A549 treated with ZK216348 at 1 μM for 4 hours (cell line): ENCODE measurements around the gene DACT3. TPM values are rescaled to one million over a fixed set of nuclear protein-coding genes. Genes with fewer than 3 reads are reported as not detected.

Experiments used
- total RNA-seq: library from RNA; stranded (reverse); fragments of 200-300 nt; extraction: Qiagen RNA extraction; gene quantifications from 5 replicates; pipeline ENCODE4 v1.2.3, GENCODE V29; 2022; ENCODE audit warnings: low read depth

The DACT3 gene, protein sequence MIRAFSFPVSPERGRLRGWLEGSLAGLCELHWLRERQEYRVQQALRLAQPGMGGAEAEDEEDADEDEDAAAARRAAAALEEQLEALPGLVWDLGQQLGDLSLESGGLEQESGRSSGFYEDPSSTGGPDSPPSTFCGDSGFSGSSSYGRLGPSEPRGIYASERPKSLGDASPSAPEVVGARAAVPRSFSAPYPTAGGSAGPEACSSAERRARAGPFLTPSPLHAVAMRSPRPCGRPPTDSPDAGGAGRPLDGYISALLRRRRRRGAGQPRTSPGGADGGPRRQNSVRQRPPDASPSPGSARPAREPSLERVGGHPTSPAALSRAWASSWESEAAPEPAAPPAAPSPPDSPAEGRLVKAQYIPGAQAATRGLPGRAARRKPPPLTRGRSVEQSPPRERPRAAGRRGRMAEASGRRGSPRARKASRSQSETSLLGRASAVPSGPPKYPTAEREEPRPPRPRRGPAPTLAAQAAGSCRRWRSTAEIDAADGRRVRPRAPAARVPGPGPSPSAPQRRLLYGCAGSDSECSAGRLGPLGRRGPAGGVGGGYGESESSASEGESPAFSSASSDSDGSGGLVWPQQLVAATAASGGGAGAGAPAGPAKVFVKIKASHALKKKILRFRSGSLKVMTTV
- 0.14 to 0.74 TPM (median 0.38 TPM) in 5 replicates for total RNA-seq

DNA sequence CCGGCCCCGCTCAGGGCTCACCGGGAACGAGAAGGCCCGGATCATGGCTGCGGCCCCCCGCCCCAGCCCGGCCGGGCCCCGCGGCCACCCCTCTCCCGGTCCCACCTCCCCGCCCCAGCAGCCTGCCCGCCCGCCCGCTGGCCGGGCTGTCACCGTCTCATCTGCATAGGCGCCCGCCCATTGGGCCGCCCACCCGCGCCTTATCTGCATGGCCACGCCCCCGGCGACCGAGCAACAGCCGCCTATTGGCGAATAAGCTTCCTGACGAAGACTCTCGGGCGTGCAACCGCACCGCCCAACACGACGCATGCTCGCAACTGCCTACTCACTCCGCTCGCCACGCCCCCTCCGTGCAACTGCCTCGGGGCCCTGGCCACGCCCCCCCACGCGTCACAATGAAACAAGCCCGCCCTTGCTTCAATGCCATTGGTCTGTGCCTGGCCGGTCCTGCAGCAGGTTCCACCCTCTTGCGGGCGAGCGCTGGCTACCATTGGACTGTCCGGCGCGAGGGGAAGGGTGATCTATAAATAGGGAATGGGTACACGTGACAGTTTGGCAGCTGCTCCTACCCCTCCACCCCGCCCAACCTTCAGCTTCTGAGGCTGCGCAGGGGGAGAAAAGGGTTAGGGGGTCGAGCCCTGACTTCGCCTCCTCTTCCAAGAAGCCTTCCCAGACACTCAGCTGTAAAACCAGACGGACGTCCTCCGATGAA lies at the start of gene DACT3:
TSS of gene DACT3 (minus strand) at position 163 of the 712 bp plus-strand sequence. CDS start at position 45, 118 bp downstream.

DNA sequence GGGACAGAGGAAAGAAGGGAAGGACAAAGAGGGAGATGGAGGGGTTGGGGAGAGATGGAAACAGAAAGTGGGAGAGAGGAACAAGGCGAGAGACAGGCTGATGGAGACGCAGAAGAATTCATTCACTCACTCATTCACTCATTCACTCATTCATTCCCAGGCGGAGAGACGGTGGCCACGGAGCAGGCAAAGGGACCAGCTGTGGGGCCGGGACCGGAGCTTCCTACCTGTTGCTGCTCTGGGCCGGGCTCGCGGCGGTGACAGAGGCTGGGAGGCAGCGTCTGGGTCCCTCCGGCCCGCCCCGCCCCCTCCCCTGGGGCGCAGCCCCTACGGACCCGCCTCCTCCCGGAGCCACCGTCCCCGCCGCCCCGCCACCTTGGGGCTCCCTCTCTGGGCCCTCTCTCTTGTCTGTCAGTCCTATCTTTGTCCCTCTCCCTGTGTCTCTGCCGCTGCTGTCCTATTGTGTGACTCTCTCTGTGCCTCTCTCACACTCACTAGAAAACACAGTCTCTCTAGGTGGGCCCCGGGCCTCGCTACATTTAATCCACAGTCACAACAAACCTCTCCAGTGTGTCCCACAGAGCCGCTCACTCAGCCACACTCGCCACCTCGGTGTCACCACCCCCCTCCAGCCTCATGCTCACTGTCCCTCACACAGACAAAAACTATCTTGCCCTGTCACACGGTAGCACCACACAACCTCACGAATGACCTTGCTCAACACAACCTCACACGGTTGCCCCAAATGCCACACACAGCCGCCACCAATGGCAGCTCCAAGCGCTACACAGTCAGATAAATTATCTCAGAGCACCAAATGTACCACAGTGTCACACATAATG lies 24.8 kb downstream of the DACT3 start, which contains the start of gene GNG8:
TSS of gene GNG8 (minus strand) at position 283 of the 842 bp plus-strand sequence. CDS start 1,520 bp downstream, outside the sequence.

DNA sequence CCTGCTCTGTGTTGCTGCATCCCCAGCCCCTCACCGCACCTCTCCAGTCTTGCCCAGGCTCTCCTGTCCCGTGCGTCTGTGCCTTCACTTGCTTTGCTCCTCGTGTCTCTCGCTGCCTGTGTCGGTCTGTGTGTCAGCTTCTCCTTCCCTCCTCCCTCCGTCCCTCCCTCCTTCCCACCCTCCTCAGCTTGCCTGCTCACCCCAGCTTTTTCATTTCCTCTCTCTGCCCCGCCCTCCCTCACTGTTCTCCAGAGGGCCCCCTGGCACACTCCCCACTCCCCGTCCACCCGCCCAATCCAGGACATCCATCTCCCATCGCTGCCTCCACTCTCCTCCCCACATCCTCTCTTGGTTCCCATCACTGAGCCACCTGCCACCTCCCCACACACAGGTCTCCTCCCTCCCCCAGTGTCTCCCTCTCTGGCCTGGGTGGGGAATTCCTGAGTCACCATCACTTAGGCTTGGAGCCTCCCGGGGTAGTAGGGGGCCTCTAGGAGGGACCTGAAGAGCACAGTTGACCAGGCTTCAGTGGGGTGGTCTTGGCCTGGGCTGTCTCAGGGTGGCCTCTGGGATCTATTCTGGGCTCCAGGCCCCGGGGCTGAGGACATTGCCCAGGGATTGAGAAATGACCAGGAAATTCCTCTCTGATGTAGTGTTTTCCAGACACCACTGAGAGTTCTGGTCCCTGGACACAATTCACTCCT lies 35.9 kb downstream of the DACT3 start, which contains the start of gene PTGIR:
TSS of gene PTGIR (minus strand) at position 132 of the 704 bp plus-strand sequence. CDS start 864 bp downstream, outside the sequence.

DNA sequence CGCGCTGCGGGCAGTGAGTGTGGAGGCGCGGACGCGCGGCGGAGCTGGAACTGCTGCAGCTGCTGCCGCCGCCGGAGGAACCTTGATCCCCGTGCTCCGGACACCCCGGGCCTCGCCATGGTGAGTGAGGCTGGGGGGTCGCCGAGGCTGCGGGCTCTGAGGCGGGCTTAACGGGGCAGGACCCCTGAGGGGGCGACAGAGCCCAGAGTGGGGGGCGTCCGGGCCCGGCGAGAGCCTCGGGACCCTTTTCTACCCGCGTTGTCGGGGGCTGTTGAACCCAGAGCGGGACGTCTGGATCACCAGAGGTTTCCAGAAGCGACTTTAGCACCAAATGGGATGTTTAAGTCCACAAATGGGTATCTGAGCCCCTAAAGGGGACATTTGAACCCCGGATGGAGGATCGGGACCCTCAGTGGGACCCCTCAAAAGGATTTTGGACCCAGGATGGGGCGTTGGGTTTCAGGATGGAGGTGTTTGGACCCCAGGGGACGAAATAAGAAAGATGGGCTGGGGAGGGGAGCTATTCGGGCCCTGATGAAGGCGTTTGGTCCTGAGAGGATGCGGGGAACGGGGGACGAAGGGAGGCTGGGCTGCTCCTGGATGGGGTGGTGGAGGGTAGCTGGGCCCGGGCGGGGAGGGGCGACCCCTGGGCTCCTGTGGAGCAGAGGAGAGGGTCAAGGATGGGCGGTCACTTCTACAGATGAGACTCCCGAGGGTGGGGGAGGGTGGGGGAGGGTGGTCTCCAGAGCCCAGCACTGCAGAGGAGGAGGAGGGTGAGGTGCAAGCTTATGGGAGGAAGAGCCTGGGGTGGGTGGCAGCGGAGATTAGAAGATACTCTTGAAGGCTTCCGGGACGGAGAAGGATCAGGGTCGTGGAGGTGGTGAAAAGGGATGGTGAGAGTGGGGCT lies 59.4 kb downstream of the DACT3 start, which contains the start of gene CALM3:
TSS of gene CALM3 (plus strand) at position 13 of the 907 bp plus-strand sequence. CDS start at position 118, 105 bp downstream.

Other genes with a start within 250 kb of the DACT3 start
- gene CCDC8, start 247.6 kb downstream of the DACT3 start, total RNA-seq, result not detected in 5 replicates
- gene PNMA8C, start 232.2 kb downstream of the DACT3 start, total RNA-seq, result not detected in 5 replicates
- gene PNMA8A, start 189.6 kb downstream of the DACT3 start, total RNA-seq, result 8.1 to 11.0 TPM (median 10.6 TPM) in 5 replicates
- not detected in 5 replicates for gene PNMA8B, start 165.3 kb downstream of the DACT3 start, total RNA-seq
- gene CALM3, start 59.9 kb downstream of the DACT3 start, total RNA-seq, result 192 to 272 TPM (median 253 TPM) in 5 replicates
- gene PTGIR, start 36.1 kb downstream of the DACT3 start, total RNA-seq, result 0.19 TPM in 1 of 5 replicates, not detected in the others
- gene GNG8, start 25.0 kb downstream of the DACT3 start, total RNA-seq, result not detected in 5 replicates
- 18.8 to 34.2 TPM (median 32.2 TPM) in 5 replicates for gene PRKD2, start 55.9 kb upstream of the DACT3 start, total RNA-seq
- gene FKRP, start 84.9 kb upstream of the DACT3 start, total RNA-seq, result 15.8 to 21.4 TPM (median 21.0 TPM) in 5 replicates
- 55.5 to 95.1 TPM (median 89.6 TPM) in 5 replicates for gene STRN4, start 85.3 kb upstream of the DACT3 start, total RNA-seq
- gene SLC1A5, start 127.4 kb upstream of the DACT3 start, total RNA-seq, result 178 to 276 TPM (median 249 TPM) in 5 replicates
- 201 to 316 TPM (median 311 TPM) in 5 replicates for gene AP2S1, start 189.7 kb upstream of the DACT3 start, total RNA-seq
- 21.3 to 33.1 TPM (median 29.7 TPM) in 5 replicates for gene ARHGAP35, start 199.8 kb upstream of the DACT3 start, total RNA-seq